Keratinocyte (primary cell): ENCODE data around the gene IWS1. TPM values are rescaled to one million over a fixed set of nuclear protein-coding genes. Genes with fewer than 3 reads are reported as not detected.

Experiments
- DNase-seq: peaks from one replicate; pipeline ENCODE4 v3.0.0-alpha.2; 2011; ENCODE audit warnings: low read depth, missing footprints, low spot score
- FAIRE-seq: peaks from 2 replicates; lab custom pipeline; 2011; peaks lifted over from hg19 to GRCh38; lab: Jason Lieb, UNC
- H2AFZ ChIP-seq: 2 replicates; pipeline ENCODE4 v1.6.0; 2012; ENCODE audit warnings: low read length, control low read depth, inconsistent platforms; ENCODE audit not compliant: control insufficient read depth
- H3K27ac ChIP-seq: 2 replicates; pipeline ENCODE4 v1.5.1; 2011; ENCODE audit warnings: low read length; ENCODE audit not compliant: control insufficient read depth, insufficient read depth
- H3K27me3 ChIP-seq: 3 replicates; pipeline ENCODE4 v1.6.0; 2011; ENCODE audit warnings: low read length; ENCODE audit not compliant: control insufficient read depth, insufficient read depth; ENCODE audit errors: extremely low read depth
- H3K36me3 ChIP-seq, 2 experiments: 2 replicates in 1 of 2; 3 replicates in 1 of 2; pipeline ENCODE4 v1.5.1; 2011; ENCODE audit warnings: low read length in 2 of 2, mild to moderate bottlenecking in 1 of 2; ENCODE audit not compliant: control insufficient read depth in 2 of 2, insufficient read depth in 2 of 2; ENCODE audit errors: extremely low read depth in 1 of 2
- H3K4me1 ChIP-seq: 3 replicates; pipeline ENCODE4 v1.5.1; 2011; ENCODE audit warnings: low read length; ENCODE audit not compliant: control insufficient read depth, insufficient read depth; ENCODE audit errors: extremely low read depth
- H3K4me2 ChIP-seq: 3 replicates; pipeline ENCODE4 v1.6.0; 2011; ENCODE audit warnings: low read depth, low read length; ENCODE audit not compliant: control insufficient read depth, insufficient read depth; ENCODE audit errors: extremely low read depth
- H3K4me3 ChIP-seq, 3 experiments: fragments of 200-600 bp in 1 of 3; sonication (generic) in 1 of 3; 2 replicates in 2 of 3; 3 replicates in 1 of 3; pipeline ENCODE4 v1.5.1; 2011 to 2016; ENCODE audit warnings: low read length in 3 of 3, mild to moderate bottlenecking in 3 of 3, control low read depth in 2 of 3, inconsistent platforms in 1 of 3, low read depth in 1 of 3, mixed read lengths in 1 of 3, mixed run types in 1 of 3, moderate library complexity in 1 of 3; ENCODE audit not compliant: control insufficient read depth in 2 of 3, insufficient read depth in 2 of 3; ENCODE audit errors: extremely low read depth in 1 of 3
- H3K79me2 ChIP-seq: 2 replicates; pipeline ENCODE4 v1.6.0; 2012; ENCODE audit warnings: low read length; ENCODE audit not compliant: control insufficient read depth, insufficient read depth
- H3K9ac ChIP-seq: 3 replicates; pipeline ENCODE4 v1.6.0; 2011; ENCODE audit warnings: low read length; ENCODE audit not compliant: control insufficient read depth, insufficient read depth; ENCODE audit errors: extremely low read depth
- H3K9me1 ChIP-seq: 3 replicates; pipeline ENCODE4 v1.6.0; 2011; ENCODE audit warnings: low read length; ENCODE audit not compliant: control insufficient read depth, insufficient read depth; ENCODE audit errors: extremely low read depth
- H3K9me3 ChIP-seq: 2 replicates; pipeline ENCODE4 v1.5.1; 2012; ENCODE audit warnings: low read depth, low read length; ENCODE audit not compliant: control insufficient read depth
- H4K20me1 ChIP-seq: 3 replicates; pipeline ENCODE4 v1.6.0; 2011; ENCODE audit warnings: low read length; ENCODE audit not compliant: control insufficient read depth, insufficient read depth; ENCODE audit errors: extremely low read depth
- CTCF ChIP-seq, 3 experiments: IDR thresholded peaks in 1 of 3; conservative IDR thresholded peaks in 1 of 3; optimal IDR thresholded peaks in 1 of 3; 2 replicates in 2 of 3; 3 replicates in 1 of 3; pipeline versions ENCODE3 to v1.5.1; 2011; ENCODE audit warnings: low read length in 3 of 3, mild to moderate bottlenecking in 3 of 3, moderate library complexity in 2 of 3, control low read depth in 1 of 3, inconsistent platforms in 1 of 3; ENCODE audit not compliant: insufficient read depth in 2 of 3; ENCODE audit errors: extremely low read depth in 1 of 3
- EZH2 ChIP-seq: IDR thresholded peaks from one replicate; pipeline ENCODE4 v1.6.1; 2012; ENCODE audit warnings: inconsistent platforms, mild to moderate bottlenecking, low read length, moderate library complexity
- dilution Hi-C: fragments of 300-500 bp; cut with MboI; formaldehyde crosslinking; loops from one replicate; pipeline ENCODE4 v1.7.0; 2020; ENCODE audit warnings: low sequenced_read_pairs; ENCODE audit not compliant: extremely low pct_ligation_motif_present
- polyA plus RNA-seq, 5 experiments: library from polyadenylated mRNA; depleted of rRNA in 3 of 5; stranded (reverse) in 3 of 5; stranded (forward) in 1 of 5; unstranded in 1 of 5; fragments of >200 nt; gene quantifications; 1 replicate in 1 of 5; 2 replicates in 3 of 5; 3 replicates in 1 of 5; pipeline versions ENCODE4 v1.2.1 to v1.2.3, GENCODE V29; 2011 to 2012; ENCODE audit warnings: missing spikeins in 2 of 5, low read depth in 1 of 5, low replicate concordance in 1 of 5

Gene IWS1
- polyA plus RNA-seq, 1 donor (not counting 4 experiments of a cell fraction or from before 2014, with no cell fraction given) = 52.0 TPM

GRCh38 chr2:127504552-127505430, 21.5 kb downstream of the IWS1 start:
- FAIRE-seq (no peak), DNase-seq (no peak)
- H3K4me2 ChIP-seq = no peak overlapping the region
- peaks cover 43% of the 10 kb centered on the region for H3K79me2 ChIP-seq
- TF ChIP-seq EZH2 = no peak
- TF ChIP-seq CTCF (optimal IDR thresholded peaks at IDR 0.05 in 1 of 3, IDR thresholded peaks at IDR 0.05 in 1 of 3, conservative IDR thresholded peaks at IDR 0.05 in 1 of 3; ENCODE audit: extremely low read depth in 1 of 3, insufficient read depth in 2 of 3, low read length in 3 of 3) = no peak
- no peaks in the 10 kb centered on the region for H3K9me1 ChIP-seq
- dilution Hi-C loops = no loop called here
- H3K9ac ChIP-seq = no peak overlapping the region
- H3K9me3 ChIP-seq = no peaks in the 10 kb centered on the region
- H3K36me3 ChIP-seq = peaks cover 28 to 30% of the 10 kb centered on the region in 2 experiments
- H3K27me3 ChIP-seq = no peaks in the 10 kb centered on the region
- H4K20me1 ChIP-seq = peaks cover 8% of the 10 kb centered on the region
- peaks cover 13% of the 10 kb centered on the region for H3K4me1 ChIP-seq
- no peak overlapping the region for H3K27ac ChIP-seq
- no peak overlapping the region for H2AFZ ChIP-seq
- H3K4me3 ChIP-seq = no peak overlapping the region

DNA sequence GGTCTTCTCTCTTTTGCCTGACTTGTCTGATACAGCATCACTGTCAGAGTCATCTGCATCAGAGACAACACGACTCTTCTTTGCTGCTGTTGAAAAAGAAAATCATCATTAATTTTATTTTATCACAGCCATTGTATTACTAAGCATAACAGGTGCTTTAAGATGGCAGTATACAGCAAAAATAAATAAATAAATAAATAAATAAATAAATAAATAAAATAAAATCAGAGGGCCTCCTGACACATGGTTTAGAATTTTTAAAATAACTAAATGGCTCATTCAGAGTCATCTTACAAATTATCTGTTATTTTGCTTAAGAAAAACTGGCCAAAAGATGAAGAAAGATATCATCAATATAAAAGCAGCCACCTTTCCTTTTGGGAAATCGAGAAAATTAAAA, 22.8 kb downstream of the IWS1 start:
- Histone ChIP-seq H3K79me2 (peaks cover 40% of the 10 kb centered on the region), H3K9me1 (no peaks in the 10 kb centered on the region), H3K27me3 (no peaks in the 10 kb centered on the region), H2AFZ (no peak overlapping the region), H4K20me1 (peaks cover 3% of the 10 kb centered on the region), H3K9ac (no peak overlapping the region), H3K36me3 (peaks cover 28 to 30% of the 10 kb centered on the region in 2 experiments), H3K4me2 (no peak overlapping the region), H3K27ac (no peak overlapping the region), H3K9me3 (no peaks in the 10 kb centered on the region), H3K4me1 (peaks cover 10% of the 10 kb centered on the region), H3K4me3 (no peak overlapping the region)
- DNase-seq (no peak), FAIRE-seq (no peak)
- TF ChIP-seq CTCF (optimal IDR thresholded peaks at IDR 0.05 in 1 of 3, IDR thresholded peaks at IDR 0.05 in 1 of 3, conservative IDR thresholded peaks at IDR 0.05 in 1 of 3; ENCODE audit: extremely low read depth in 1 of 3, insufficient read depth in 2 of 3, low read length in 3 of 3) (no peak), EZH2 (no peak)
- dilution Hi-C loops = no loop called here
